GM21423 (cell line): ENCODE results near the gene CACNA1B.

Source experiments
- ATAC-seq: cut with Tn5 transposase; IDR thresholded peaks from one replicate; pipeline ENCODE4 v1.9.1; 2021; ENCODE audit warnings: mild to moderate bottlenecking, moderate library complexity; ENCODE audit not compliant: unreplicated experiment

Gene CACNA1B

DNA sequence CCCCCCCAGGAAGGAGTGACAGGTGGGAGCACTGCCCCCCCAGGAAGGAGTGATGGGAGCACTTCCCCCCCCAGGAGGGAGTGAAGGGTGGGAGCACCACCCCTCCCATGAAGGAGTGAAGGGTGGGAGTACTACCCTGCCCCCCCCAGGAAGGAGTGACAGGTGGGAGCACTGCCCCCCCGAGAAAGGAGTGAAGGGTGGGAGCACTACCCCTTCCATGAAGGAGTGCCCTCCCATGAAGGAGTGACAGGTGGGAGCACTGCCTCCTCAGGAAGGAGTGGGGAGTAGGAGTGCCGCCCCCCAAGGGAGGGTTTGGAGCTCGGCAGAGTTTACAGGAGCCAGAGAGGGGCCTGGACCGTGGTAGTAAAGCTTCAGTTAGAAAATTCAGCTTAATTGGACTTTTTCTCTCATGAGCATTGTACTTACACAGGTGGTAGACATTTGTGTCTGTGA is 100.7 kb downstream of the CACNA1B start:
- ATAC-seq: no peak

DNA sequence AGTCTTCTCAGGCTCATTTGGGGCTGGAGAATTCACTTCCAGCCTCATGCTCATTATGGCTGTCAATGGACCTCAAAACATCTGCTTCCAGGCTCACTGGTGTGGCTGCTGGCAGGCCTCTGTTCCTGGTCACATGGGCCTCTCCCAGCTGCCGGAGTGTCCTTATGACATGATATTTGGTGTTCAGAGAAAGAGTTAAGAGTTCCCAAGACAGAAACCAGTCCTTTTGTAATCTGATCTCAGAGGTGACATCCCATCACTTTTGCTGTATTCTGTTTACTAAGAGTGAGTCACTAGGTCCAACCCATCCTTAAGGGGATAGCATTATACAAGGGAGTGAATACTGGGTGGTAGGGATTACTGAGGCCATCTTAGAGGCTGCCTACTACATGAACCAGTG is 104.6 kb downstream of the CACNA1B start:
- ATAC-seq: no peak

DNA sequence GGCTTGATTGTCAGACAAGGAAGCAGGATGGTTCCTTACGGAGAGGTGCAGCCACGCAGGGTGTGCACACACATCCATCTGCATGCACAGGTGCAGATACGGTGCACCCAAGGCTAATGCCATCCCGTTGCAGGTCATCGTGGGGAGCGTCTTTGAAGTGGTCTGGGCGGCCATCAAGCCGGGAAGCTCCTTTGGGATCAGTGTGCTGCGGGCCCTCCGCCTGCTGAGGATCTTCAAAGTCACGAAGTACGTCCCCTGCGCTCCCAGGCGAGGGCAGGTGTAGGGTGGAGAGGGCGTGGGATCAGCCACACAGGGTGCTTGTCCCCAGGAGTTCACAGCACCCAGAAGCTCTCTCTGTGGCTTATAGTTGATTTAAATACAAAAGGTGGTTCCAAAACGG is 106.4 kb downstream of the CACNA1B start:
- no peak for ATAC-seq

DNA sequence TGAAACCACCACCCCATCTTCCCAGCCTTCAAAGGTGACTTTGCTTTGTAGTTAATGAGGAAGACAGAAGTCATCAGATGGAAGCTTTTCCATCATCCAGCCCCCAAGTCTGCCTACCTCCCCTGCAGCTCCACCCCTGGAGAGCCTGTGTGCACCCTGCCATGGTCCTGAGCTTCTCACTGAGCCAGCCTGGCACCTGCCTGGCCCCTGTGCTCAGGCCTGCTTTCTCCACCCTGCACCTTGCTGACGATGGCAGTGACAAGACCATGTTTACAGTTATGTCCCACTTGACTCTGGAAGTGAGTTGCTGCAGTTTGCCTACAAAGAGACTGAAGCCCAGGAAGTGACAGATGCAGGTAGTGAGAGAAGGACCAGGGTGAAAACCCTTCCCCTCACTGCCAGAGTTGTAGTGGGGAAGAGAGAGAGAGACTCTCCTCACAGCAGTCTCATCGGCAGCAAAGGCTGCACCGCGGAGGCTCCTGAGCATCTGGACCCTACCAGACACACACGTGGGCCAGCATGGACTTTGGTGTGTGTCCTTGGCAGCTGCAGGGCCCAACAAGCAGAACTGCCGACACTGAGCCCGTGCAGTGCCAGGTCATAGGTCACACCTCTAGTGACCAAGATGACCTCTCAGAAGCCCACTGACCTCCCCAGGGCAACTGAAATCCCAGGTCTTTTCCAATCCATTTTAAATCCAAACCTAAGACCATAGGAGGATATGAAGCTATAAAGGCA is 107.1 kb downstream of the CACNA1B start:
- no peak for ATAC-seq

DNA sequence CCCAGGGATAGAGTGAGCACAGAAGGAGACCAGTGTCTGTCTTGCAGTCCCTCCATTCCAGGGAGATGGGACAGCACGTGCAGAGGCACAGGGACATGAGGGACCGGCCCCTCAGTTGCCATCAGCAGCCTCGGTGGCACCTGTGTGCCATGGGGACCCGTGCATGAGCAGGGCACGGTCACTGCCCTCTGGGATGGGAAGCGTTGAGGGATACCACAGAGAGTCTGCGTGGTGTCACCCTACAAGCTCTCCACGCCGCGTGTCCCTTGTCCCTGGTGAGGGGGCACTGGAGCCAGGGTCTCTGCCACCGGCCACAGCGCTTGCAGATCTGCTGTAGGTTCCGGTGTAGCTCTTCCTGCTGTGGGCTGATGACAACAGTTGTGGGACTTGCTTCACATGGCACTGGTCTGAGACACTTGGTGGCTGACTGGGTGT is 108.1 kb downstream of the CACNA1B start:
- ATAC-seq: no peak

DNA sequence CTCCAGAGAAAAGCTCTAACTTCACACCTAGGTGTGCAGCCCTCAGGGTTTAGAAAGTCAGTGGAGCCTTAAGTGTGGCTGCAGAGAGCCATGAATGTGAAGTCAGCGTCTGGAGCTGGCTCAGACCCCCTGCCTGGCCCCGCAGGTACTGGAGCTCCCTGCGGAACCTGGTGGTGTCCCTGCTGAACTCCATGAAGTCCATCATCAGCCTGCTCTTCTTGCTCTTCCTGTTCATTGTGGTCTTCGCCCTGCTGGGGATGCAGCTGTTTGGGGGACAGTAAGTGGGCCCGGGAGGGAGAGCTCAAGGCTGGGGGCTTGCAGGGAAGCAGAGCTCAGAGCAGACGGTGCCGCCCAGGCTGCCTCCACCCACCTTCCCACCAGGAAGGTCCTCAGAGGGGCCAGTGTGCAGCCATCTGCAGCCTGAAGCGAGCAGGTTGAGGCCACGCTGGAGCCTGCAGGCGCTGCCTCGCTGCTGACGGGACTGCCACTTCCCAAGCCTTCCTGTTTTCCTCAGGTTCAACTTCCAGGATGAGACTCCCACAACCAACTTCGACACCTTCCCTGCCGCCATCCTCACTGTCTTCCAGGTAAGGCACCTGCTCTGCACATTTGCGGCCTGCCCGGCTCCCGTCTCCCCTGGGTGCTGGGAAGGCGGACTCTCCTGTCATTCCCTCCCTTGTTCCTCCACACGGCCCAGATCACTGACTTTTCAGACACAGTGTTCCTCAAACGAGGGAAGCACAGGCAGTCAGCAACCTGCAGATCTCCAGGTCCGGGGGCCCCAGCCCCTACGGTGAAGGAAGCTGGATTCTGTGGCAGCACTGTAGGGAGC is 108.9 kb downstream of the CACNA1B start:
- ATAC-seq: no peak

DNA sequence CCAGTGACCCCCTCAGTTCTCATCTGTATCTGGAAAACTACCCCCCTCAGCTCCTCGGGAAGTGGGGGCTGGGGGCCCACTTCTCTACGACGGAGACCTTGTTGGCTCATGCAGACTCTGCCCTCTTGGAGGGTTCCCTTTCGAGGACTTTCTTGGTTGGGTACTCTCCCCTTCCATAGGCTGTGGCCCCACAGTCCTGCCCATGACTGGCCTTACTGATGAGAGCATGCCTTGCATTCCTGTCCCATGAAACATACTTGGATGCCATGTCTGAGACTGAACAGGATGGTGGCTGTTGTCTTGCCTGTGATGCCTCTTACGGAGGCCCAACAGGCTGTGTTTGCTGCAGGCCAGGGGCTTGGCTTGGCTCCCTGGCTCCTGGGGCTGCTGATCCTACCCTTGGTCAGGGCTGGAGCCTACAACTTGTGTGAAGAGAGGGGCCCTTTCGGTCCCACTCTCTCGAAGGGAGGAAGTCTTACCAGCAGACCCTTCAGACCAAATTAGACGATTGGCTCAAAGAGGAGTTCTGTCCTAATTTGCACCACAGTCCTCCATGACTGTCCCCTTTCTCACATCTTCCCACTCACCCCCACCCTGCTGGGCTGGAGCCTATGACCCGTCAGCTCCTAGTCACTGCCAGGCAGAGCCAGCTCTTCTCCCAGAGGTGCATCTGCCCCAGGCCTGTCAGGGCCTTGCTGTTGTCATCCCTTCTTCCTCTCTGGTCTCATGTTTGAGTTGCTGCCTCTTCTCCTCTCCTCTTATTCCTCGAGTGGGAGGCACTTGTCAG is 109.9 kb downstream of the CACNA1B start:
- ATAC-seq: no peak

DNA sequence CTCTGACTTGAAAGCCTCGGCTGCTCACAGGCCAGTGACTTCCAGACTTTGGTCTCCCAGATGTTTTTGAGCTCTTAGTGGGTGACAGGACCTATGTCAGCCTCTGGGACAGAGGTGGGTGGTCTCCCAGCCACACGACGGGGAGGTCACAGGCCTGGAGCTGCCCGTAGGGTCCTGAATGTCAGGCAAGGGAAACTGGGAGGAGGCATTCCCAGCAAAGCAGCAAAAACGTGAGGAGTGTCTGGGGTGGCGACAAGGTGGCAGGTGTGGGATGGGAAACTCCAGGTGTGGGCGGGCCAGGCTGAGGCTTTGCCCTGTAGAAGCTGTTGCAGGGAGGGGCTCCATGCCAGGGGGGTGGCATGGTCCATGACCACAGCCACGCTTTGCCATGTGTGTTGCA is 110.5 kb downstream of the CACNA1B start:
- no peak for ATAC-seq

DNA sequence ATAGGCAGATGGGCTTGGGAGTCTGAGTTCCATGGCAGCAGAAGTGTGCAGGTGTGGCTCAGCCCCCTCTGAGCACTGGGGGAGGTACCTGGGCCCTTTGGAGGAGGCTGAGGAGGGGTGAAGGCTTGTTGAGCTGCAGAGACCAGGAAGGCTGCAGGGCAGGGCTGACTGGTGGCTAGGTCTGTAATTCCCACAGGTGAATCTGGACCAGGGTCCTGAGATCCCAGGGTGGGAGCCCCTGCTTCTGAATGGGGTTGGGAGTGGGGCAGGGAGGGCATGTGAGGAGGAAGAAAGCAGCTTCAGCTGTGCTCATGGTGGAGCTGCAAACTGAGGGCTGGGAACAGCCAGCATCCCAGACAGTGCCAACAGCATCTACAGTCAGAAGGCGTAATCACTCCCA is 111.1 kb downstream of the CACNA1B start:
- no peak for ATAC-seq

DNA sequence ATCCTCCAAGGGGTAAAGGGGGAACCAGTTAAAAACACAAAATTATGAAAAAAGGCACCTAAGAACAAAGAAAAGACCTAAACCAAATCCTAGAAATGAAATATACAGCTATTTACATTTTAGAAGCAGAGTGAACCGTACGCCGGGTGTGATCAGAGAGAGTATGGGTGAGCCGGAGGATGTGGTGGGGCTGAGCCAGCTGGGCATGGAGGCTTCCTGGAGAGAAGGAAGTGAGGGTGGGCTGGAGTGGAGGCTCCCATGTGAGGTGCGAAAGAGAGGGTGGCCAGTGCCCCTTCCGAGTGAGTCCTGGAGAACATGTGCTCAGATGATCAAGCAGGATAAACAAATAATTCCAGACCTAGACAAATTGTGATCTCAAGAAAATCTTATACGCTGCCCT is 111.6 kb downstream of the CACNA1B start:
- no peak for ATAC-seq

DNA sequence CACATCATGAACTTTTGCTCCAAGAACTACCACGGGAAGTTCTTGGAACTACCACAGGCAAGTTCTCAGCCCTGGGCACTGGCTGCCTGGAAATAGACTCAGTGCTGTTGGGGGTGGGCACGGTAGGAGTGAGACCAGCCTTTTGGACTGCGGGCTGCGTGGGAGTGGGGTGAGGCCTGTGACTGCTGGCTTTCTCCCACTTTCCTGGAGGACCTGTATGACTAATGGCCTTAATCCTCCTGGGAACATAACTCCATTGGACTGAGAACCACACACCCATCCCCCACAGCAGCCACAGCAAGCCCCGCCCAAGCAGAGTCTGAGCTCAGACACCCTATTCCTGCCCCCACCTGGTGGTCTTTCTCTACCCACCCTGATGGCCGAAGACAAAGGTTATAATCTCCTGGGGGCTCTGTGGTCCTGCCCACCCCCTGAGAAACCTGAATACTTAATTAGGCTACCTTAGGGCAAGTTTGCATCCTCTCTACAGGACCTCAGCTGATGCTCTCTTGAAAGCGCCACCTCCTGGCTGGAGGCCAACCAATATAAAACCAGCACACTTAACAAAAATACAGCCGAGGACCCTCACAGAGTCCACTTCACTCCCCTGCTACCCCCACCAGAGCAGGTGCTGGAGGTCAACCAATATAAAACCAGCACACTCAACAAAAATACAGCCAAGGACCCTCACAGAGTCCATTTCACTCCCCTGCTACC is 112.6 kb downstream of the CACNA1B start:
- no peak for ATAC-seq

DNA sequence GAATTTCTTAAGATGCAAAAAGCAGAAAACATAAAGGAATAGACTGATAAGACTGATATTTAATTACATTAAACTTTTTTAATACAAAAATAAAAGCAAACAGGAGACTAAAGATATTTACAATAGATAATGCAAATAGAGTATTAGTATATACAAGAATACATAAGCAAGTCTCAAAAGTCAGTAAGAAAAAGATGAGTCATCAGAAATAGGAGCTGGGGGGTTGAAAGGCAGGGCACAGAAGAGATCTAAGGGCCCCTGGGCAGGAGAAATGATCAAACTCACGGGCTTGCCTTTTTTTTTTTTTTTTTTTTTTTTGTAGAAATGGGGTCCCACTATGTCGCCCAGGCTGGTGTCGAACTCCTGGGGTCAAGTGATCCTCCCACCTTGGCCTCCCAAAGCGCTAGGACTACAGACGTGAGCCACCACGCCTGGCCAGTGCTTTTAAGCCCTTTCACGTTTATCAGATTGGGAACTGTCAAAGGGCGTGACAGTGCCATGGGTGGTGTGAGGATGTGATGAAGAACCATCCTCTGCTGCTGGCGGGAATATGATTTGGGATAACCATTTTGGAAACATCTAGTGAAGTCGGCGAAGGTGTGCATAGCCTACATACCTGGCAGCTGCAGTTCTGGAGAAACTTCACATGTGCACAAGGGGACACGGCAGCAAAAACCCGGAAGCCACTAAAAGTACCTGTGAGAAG is 126.1 kb downstream of the CACNA1B start:
- no peak for ATAC-seq

DNA sequence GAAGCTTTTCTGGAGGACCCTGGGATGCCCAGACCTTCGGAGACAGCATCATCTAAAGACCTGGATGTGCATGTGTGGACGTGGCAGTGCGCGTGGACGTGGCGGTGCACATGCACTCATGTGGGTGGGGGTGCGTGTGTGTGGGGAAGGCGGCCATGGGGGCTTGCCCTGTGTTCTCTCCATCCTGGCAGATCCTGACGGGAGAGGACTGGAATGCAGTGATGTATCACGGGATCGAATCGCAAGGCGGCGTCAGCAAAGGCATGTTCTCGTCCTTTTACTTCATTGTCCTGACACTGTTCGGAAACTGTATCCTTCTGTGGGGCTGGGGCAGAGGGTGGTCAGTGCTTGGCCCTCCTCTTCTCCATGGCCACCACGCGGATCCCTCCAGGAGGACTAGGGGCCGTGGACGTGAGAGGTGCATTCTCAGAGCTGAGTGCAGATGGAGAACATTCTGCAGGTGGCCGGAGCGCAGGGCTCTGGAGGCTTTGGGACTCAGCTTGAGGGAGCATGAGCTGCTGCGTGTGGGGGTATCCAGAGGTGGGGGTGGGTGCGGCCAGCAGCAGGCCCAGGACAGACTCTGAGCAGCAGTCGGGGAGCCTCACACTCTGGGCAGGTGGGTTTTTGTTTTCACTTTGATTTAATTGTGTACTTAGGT is 129.1 kb downstream of the CACNA1B start:
- no peak for ATAC-seq

DNA sequence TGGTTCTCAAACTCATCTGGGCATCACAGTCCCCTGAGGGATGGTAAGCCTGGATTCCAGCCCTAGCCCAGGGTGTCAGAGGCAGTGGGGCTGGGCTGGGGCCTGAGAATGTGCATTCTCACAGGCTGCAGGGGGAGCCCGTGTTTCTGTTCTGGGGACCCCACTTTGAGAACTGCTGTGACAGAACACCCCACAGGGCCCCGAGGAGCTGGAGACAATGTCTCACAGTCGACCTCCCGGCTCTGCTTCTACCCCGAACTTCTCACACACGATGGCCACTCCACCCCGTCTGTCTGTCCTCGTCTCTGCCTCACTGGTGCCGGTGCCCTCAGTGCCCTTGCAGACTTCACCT is 130.0 kb downstream of the CACNA1B start:
- ATAC-seq: no peak

DNA sequence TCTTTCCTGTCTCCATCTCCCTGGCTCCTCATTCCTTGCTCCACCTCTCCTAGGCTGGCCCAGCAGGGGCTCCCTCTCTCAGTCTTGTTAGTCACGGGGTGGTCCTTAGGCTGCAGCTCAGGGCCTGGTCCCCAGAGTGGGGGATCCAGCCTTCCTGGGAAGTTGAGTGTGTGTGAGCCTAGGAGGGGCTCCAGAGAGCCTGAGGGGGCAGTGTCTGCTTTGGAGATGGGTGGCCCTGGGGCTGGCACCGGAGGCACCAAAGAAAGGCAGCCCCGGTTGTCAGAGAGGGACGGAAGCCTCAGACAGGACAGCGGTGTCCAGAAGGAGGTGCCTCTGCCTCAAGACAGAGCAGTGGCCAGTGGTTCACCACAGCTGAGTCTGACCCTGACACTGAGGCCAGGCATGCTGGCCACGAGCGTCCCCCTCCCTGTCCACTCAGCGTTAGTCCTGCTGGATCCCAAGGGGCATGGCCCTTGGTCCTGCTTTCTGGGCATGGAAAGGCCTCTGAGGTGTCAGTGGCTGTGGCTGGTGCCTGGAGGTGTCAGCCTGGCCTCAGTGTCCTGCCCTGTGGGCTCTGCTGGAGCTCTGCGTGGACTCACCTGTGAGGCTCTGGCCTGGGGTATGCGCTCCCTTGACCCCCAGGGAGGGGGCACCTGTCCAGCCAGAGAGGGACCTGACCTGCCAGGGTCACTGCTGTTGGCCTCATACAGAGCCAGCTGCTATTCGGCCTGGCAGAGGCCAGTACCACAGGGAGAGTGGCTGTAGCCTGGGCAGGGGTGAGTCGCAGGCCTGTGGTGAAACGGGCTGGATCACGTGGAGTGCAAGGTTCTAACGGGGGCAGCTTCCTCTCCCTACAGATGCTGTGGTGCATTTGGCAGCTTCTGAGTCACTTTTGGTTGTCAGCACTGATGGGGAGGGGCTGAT is 130.6 kb downstream of the CACNA1B start:
- ATAC-seq: no peak

DNA sequence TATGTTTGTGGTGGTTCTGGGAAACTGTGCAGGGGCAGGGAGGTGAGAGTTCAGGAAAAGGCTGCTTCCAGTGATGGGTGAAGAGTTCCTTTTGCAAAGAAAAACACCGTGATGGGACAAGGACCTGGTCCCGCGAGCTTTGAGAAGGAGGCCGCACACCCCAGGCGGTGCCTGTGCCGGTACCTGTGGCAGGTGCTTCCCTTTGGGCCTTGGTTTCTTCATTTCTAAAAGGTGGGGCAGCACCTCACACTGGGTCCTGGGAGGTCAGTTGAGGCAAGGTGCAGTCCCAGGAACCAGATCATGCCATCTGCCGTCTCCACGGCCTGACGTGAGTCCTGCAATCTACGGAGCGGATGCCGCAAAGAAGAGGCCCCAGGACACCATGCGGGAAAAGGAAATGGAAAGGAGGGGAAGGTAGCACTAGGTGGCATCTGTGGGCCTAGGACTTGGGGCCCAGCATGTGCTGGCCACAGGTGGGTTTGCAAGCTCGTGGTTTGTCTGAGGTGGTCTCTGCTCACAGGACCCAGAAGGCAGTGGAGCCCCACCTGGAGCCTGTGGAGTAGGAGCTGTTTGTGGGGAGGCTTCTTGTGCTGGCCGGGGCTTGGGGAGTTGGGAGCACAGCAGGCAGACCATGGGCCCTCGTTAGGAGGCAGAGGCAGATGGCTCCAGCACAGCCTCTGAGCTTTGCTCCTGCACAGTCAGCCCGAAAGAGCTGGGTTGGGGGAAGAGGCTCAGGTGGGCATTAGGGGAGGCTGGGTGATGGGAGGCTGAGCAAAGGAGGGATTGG is 131.6 kb downstream of the CACNA1B start:
- ATAC-seq: no peak

DNA sequence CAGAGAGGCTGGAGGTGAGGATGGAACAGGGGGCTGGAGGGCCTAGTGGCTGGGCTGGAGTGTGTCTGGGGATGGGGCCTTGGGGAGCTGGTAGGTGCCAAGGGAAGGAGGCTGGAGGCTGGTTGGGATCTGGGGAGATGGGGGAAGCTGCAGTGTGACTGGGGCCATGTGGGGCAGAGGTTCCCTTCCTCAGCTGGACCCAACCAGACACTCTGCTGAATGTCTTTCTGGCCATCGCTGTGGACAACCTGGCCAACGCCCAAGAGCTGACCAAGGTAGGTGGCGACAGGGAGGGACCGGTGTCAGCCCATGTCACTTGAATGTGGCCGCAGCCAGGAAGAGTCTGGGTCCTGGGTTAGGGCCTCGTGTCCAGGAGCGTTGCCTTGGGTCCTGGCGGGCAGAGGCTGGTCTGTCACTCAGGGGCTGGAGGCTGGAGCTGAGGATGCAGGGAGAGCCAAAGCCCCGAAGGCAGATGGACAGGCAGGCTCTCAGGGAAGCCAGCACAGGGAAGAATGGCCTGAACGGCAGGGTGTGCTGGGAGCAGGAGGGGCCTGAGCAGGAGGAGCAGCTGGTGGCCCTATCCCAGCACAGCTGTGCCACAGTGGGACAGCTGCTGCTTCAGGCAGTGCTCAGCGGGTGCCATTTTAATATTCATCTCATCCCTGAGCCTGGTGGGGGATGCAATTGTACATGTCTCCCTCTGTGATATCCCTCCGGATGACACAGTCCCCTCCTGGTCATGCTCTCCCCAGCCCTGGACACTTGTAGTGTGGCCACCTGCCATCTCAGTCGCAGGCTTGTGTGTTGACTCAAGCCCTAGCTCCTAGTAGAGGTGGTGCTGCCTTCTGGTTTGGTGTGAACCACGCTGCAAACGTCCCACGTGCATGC is 132.5 kb downstream of the CACNA1B start:
- no peak for ATAC-seq
